ENCODE data around the gene CNTNAP5.

CNTNAP5 gene

DNA sequence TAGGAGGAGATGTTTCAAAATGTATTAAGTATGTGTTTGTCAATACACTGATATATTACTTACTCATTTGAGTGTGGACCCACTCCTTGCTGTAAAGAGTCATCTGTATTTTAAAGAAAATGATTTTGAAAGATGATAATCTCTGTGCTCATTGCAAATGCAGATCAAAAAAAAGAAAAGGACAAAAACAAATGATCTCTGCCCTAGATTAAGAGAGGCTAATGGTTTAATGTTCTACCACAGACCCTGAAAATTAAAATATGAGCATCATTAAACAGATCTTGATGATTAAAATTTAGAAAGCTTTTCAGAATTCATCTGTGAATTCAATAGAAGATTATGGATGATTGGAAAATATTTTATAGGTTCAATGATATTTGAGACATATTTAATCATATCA lies 136.5 kb downstream of the CNTNAP5 start:
- DNase-seq, result no peak

DNA sequence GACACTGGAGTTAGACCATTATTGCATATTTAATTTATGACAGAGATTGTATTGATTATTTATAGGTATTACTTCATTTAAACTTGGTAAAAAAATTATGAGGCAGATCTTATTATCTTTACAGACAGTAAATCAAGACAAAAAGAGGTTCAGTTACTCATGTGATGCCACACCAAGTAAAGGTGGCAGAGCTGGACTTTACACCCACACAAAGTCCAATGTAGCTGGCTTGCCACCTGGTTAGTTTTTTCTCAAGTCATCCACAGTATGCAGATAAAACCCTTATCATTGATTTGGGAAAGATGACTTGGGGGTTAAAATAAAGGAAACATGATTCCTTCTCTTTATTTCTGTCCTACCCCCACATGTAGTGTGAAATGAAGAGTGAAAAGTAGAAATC lies 137.2 kb downstream of the CNTNAP5 start:
- no peak for DNase-seq

DNA sequence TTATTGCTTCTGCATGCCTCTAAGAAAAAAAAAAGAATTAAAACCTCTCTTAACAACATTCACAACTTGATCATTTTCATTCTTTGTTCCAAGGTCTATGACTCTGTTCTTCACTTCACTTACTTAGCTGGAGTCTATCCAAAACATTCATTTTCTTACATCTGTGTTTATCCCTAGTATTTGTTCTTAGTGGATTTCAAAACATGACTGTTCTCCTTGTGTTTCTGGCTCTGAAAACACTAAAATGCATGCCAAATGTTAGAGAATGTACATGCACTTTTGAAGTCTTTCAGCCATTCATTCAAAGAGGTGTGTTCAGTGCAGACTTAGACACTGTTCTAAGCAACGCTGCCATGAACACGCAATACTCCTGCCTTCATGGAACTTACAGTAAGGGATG lies 138.8 kb downstream of the CNTNAP5 start:
- no peak for DNase-seq

DNA sequence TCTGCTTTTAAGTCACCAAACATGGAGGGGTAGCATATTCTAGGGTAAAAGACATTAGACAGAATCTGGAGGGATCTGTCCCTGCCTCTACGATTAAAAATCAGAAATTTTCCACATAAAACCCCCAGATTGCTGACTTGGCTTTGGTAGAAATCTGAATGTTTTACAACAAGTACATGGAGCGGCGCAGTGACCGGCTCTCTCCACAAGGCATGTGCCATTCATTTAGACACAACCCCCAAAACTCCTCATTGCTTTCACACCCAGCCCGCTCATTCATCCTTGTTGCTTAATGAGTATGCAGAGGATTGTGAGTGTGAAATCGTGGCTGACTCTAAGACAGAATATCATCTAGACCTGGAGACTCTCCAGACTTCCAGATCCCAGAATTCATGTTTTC lies 140.6 kb downstream of the CNTNAP5 start:
- DNase-seq, result no peak

DNA sequence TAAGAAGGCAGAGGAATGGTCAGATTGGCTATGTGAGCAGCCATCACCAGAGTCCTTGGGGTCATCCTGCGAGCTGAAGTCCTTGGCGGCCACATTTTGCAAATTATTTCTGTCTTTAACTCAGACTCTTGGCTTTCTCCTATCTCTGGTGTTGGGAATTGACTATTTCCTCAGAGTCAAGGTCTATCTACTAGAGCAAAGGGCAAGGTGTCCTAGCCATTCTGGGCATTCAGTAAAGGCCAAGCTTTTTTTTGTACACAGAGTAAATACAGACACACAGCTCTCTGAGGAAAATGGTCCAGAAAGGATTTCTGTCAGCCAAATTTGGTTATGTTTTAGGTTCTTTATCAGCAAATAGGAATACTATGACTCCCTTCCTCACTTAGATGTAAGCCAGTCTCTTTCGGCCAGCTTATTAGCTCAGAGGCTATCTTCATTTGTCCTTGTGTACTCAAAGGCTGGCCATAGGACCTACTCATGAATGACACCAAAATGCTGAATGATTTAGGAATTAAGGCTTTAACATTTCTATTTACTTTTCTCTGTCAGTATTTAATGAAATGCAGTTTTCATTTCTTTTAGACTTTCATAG lies 146.5 kb downstream of the CNTNAP5 start:
- DNase-seq, result no peak

DNA sequence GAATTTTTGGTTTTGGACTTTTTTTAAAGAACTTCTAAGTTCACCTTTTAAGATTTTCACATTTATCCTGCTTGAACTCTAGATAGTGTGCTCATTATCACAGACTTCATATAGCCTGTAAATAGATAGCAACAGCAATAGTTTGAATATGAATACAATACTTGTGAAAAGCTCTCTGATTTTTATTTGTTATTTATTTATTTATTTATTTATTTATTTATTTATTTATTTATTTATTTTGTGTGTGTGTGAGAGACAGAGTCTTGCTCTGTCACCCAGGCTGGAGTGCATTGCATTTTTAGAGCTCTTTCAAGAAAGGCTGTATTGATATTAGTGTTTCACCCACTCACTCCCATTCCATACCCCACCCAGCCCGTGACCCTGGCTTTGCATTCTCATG lies 153.6 kb downstream of the CNTNAP5 start:
- DNase-seq, result no peak

DNA sequence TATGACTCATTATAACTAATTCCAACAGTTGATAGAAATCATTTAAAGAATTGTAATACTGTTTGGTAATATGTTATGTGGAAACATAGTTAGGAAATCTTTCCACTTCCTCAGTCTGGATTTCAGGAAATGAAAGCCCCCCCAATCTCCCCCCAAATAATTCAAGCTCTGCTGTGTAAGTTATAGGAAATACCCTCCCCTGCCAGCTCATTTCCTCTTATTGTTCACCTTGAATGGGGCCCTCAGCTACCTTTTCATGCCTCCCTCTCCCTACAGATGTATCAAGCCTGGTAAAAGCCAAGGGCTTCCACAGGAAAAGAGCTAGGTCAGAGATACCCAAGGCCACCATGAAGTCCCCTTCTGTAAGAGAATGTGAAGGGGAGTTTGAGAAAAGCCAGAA lies 155.5 kb downstream of the CNTNAP5 start:
- no peak for DNase-seq

DNA sequence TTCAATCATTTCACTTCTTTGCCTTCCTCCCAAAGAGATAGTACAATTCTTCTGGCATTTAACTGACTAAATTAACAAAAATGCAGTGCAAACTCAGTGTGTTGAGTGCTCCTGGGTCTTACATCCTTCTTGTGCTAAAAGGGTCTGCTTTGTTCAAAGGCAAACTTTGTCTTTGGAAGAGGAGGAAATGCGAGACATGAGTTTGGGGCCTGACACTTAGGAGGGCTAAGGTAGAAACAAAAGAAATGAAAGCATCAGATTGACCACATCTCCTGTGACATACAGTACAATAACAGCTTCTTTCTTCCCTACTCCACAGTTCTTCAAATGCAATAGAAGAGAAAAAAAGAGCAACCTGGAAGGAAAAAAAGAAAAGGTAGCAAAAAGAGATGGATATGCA lies 161.7 kb downstream of the CNTNAP5 start:
- DNase-seq, result no peak

DNA sequence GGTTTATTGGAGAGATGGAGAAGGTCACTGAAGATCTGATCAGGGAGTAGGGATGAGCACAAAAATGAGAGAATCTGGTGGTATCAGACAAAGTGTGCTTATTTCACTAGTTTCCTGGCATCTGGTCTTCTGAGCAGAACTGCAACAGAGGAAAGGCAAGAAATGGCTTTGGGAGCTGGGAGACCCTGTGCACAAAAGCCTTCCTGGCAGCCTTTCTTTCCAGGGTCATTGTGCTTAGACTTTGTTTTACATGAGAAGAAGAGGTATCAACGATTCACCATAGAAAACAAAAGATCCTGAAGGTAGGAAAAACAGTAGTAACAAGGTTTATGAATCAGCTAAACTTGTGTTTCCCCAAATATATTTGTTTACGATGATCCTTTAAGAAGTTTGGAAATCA lies 162.9 kb downstream of the CNTNAP5 start:
- DNase-seq, result no peak

DNA sequence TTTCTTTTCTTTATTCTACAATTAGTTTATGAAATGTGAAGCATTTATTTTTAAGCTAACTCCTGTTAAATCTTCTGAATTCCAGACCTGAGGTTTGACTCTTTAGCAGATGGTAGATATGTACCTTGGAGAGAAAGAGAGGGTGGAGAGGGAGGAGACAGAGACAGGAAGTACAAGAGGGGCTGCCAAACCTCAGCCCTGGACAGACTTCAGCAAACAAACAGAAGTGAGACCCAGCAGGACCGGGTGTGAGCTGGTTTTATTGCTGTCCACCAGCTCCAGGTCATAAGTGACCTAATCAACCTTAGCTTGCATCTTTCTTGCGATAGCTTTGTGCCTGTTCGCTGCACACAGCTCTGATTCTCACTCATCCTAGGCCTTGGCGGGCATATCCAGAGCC lies 168.6 kb downstream of the CNTNAP5 start:
- no peak for DNase-seq

DNA sequence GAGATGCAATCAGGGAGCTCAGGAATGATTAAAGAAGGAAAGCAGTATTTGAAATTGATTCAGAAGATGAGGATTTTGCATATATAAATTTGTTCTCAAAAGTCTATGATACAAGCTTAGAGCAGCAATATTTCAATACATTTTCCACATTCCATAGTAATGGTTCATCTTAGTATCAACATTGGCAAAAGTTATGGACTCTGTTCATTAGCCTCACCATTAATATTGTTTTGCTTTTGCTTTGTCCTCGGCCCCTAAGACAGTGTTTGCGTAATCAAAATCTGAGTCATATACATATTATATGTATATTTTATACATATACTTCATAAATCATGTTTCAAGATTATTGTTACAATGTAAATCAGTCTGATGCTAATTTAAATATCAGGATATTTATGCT lies 176.6 kb downstream of the CNTNAP5 start:
- no peak for DNase-seq

DNA sequence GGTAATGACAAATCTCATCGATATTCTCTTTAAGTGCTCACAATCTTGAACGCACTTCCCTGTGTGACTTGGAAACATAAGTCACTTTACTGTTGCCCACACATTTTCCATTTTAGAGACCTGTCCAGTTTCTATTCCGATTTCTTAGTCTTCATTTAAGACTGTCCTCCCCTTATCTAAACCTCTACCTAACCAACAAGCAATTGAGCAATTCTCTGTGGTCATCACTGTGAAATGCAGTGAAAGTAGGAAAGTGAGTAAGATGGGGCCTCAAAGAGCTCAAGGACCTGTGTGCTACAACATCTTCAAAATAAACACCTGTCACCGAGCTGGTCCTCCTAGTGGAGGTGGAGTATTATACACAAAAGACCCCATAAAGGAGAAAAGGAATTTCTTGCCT lies 184.4 kb downstream of the CNTNAP5 start:
- DNase-seq, result no peak

DNA sequence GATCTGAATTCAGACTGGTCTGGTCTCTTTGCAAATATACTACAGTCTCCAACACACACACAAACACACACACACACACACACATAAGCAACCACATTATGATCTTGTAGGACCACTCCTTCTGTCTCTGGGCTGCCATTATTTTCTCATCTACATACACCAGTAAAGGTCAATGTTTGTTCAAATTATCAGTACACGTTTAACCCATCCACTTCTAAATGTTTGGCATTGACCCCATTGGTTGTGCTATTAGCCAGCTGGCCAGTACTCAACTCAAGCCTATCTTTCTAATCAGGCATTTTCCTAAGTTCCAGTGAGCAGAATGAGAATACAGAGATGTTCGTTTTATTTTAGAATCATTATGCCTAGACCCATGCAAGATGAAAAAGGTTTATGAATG lies 186.4 kb downstream of the CNTNAP5 start:
- DNase-seq, result no peak

DNA sequence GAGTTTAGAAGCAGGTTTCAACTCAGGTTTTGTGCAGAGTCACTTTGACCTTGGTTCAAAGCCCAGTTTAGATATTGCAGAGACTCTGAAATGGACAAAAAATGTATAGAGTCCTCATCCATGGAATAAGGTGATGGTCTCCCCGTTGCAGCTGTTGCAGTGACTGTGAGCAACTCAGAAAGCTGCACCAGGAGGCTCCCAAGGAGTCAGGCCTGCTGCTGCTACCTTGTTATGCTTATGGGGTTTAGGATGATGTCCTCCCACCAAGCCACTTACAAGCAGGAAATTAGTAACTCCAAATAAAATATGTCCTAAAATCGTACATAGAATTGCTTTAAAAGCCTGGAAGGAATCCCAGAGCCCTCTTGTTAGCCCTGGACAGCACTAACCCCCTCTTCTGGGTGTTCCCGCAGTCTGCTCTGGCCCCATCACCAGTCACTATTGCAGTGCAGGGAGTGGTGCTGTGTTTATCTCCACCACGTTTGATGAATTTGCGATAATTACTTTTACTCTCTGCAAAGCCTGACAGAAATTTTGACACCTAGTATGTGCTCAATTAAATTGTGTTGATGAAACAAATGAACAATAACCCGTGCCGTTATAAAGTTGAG lies 189.0 kb downstream of the CNTNAP5 start:
- no peak for DNase-seq

DNA sequence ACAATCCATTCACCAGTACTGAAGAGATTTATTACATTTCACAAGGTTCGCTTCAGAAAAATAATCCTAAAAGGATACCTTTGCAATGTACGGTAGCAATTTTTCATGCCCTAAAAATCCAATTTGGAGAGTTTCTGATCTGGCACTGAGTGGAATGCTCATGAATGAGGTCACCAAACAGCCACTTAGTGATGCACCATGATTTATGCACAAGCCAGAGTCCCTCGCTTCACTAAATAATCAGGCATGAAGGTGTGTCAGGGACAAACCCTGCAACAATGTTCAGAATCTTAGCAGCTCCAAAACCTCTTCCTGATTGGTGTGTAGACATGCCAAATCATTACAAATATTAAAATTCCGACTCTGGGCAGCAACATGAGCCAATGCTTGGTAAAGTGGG lies 221.1 kb downstream of the CNTNAP5 start:
- no peak for DNase-seq

DNA sequence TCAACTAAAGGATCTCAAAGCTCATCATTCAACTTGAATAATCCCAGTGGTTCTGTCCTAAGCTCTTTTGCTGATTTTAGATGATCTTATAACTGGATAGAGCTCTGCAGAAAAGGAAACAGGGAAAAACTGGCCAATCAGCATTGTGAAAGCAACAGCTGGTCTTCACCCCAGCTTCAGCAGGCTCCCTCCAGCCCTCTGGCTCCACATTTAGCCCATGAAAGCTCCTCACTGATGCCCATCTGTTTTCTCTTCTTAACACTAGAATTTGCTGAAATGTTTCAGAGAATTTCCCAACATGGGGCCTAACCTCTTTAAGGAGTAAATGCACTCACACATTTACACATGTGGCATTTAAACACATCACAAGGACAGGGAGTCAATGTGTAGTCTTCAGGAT lies 223.3 kb downstream of the CNTNAP5 start:
- DNase-seq, result no peak

DNA sequence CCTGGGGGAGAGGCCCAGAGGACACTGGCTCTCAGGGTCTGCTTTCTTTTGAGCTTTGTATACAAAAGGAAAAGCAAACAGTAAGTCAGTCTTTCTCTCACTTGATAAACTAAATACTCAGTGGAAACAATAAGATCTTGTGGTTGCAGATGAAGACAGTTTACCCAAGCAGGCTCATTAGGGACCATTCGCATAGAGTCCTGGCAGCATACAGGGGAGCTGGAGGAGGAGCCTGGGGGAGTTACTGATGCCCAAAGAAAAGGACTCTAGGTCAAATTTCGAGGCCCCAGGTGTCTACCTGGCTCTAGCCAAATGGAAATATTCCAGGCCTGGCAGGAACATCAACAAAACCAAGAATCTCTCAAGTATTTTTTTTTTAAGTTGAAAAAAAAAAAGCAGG lies 225.3 kb downstream of the CNTNAP5 start:
- no peak for DNase-seq

DNA sequence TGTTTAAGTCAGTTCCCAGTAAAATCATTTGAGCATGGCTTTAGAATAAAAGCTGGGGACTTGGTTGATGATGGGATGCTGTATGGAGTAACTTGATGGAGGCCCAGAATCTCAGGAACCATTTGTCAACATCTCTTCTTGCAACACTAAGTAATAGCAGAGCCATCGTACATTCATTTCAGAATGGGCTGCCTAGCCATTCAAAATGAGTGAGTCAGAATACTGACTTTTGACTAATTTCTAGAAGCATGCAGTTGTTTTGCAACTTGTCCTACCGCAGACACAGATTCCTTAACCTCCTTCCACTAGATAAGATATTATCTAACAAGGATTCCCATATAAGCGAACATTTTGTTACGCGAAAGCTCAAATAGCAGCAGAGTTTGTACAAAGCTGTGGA lies 229.5 kb downstream of the CNTNAP5 start:
- no peak for DNase-seq

DNA sequence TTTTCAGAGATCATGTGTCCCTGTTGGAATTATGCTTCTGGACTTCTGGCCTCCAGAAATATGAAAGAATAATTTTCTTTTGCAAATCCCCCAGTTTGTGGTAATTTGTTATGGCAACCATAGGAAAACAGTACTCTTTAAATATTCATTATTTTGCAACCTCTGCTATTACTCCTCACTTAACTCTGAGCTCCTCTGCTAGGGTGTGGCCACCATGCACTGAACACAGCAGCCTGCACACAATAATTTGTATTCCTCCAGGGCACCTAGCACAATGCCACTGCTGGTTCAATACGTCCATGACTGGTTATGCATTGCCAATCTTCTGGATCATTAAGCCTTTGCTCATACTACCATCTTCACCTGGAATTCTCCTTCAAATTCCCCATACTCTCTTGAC lies 232.0 kb downstream of the CNTNAP5 start:
- DNase-seq, result no peak

DNA sequence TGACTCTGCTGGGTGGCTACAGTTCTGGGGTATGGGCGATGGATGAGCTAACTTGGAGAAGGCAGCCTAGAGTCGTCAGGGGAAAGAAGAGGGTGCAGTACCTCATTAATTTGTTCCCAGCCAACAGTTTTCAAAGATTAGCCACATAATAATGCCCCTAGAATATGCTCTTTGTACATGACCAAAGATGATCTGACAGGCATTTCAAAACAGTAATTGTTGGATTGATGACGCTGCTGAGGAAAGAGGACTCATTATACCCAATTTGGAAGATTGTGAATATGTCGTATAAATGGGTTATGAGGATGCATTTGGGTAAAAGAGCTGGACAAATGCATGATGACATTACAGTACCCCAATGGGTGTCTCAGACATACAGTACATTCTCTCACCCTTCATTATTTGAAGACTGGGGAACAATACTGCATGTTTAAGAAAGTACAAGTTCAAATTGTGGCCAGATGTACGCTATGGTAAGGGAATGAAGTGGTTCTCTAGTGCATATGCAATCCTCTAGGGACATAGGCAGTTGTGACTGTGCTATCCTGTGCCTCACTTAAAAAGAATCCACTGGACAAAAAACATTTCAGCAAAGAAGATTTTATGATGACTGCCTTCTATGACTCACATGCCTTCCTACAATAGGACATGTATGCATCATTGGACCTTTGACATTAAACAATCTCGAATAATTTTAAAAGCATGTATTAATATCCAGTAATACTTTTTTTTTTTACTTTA lies 233.2 kb downstream of the CNTNAP5 start:
- no peak for DNase-seq

DNA sequence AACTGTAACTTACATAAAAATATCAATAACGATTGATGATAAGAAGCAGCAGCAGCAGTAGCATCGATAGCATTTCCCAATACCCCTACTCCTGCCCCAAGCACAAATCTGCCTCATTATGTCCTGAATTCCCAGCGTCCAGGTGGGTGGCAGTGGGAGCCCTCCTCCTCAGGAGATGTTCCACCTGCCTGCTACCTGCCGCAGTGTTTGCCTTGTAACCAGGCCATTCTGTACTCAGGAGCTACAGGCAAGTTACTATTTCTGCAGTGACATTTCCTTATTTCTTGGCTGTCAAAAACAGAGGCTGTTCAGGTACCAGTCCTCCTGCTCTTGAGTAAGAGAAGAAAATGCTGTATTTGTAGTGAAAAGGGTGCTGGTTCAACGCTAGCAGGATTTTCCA lies 236.4 kb downstream of the CNTNAP5 start:
- DNase-seq, result no peak

DNA sequence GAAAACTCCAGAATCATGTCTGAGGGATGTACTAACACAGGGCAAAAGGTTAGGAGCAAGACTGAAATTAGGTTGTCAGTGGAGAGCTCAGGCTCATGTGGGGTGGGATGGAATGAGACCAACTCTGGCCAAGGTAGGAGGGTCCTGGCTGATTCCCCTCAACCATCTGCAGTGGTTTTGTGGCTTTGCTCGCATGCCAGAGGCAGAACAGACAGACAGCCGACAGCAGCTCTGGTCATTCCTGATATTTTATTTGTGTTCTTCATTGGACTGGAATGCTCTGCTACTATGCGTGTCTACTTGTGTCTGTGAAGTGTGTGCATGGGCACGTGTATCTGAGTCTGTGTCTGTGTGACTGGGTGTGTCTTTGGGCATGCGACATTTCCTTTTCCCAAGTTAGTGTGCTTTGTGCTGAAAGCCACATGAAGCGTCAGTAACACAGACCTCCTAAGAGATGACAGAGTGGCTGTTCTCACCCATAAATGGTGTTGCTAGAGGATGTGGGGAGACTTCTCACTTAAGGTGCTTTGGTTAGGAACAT lies 239.5 kb downstream of the CNTNAP5 start:
- no peak for DNase-seq

DNA sequence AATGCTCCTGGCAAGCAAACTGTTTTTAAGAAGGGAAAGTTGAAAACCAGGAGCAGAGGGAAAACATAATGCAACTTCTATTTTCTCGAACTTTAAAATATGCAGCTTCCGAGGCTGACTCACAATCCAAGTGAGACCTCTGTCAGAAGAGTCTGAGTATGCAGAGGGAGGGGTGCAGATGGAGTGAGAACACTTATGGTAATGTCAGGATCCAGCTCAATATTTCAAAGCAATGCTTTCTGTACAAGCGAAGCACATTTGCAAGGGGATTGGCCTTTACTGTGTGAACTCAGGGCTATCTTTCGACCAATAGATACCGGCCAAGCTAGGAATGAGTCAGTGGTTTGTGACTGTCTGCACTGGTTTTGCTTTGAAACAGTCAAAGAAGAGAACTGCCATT lies 242.7 kb downstream of the CNTNAP5 start:
- no peak for DNase-seq

DNA sequence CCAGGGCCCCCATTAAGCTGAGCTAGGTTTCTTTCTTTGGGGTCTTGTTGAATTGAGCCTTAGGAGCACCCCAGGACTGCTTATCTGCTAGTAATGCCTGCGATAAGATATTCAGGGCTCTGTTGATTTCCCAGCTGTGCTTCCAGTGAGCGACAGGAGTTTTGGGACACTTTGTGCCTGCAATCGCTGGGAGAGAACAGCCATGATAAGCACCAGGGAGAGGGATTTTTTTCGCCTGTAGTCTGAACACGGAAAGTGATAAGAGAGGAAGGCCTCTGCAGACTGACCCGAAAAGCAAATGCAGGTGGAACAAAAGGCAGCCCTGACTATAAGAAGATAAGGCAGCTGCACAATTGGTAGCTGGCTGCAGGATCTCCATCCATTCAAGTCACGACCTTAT lies 244.3 kb downstream of the CNTNAP5 start:
- DNase-seq, result no peak

All from stimulated activated CD8-positive, alpha-beta memory T cell treated with anti-CD3 and anti-CD28 coated beads, Interleukin-4, amount 100 ng/mL, for 48 hours (primary cell).